KMS-11 (cell line): Measurements from ENCODE around the gene SLC10A7.
"Not testable (repeated sequence)": the region's sequence is repeated elsewhere in the genome, so short reads cannot be mapped to it uniquely, and the experiment has no call there.

Experiments
- H2AFZ ChIP-seq: fragments of 200-600 bp; sonication (generic); 2 replicates; pipeline ENCODE4 v1.6.1; 2016; ENCODE audit warnings: antibody characterized with exemption, mixed run types, low read depth
- H3K27ac ChIP-seq: fragments of 200-600 bp; sonication (generic); 2 replicates; pipeline ENCODE4 v1.6.1; 2016; ENCODE audit warnings: mild to moderate bottlenecking, mixed run types
- H3K27me3 ChIP-seq: fragments of 200-600 bp; sonication (generic); 2 replicates; pipeline ENCODE4 v1.6.1; 2017; ENCODE audit warnings: mild to moderate bottlenecking, low read depth, mixed run types, moderate library complexity; ENCODE audit not compliant: insufficient read depth
- H3K36me3 ChIP-seq: fragments of 200-600 bp; sonication (generic); 2 replicates; pipeline ENCODE4 v1.6.1; 2017; ENCODE audit warnings: mild to moderate bottlenecking, mixed run types; ENCODE audit not compliant: insufficient read depth
- H3K4me1 ChIP-seq: fragments of 200-600 bp; sonication (generic); 2 replicates; pipeline ENCODE4 v1.6.1; 2016; ENCODE audit warnings: mild to moderate bottlenecking, low read depth, mixed run types; ENCODE audit not compliant: poor library complexity, severe bottlenecking
- H3K4me2 ChIP-seq: fragments of 200-600 bp; sonication (generic); 2 replicates; pipeline ENCODE4 v1.7.0; 2016; ENCODE audit warnings: mild to moderate bottlenecking, mixed run types
- H3K4me3 ChIP-seq: fragments of 200-600 bp; sonication (generic); IDR thresholded peaks from 2 replicates; pipeline ENCODE4 v1.6.1; 2017; ENCODE audit warnings: low read depth, low read length, mixed read lengths; ENCODE audit not compliant: insufficient read depth
- H3K79me2 ChIP-seq: fragments of 200-600 bp; sonication (generic); 2 replicates; pipeline ENCODE4 v1.6.1; 2016; ENCODE audit warnings: low read depth, mixed run types; ENCODE audit not compliant: insufficient read depth
- H3K9ac ChIP-seq: fragments of 200-600 bp; sonication (generic); 2 replicates; pipeline ENCODE4 v1.6.1; 2016; ENCODE audit warnings: mild to moderate bottlenecking, mixed run types
- H4K20me1 ChIP-seq: fragments of 200-600 bp; sonication (generic); 2 replicates; pipeline ENCODE4 v1.6.1; 2016; ENCODE audit warnings: mild to moderate bottlenecking, mixed run types; ENCODE audit not compliant: insufficient read depth
- TF ChIP-seq, protein P1 (sequence below): fragments of 200-600 bp; sonication (generic); conservative IDR thresholded peaks from 2 replicates; pipeline ENCODE4 v1.6.1; 2017; ENCODE audit warnings: low read depth, mild to moderate bottlenecking, antibody characterized with exemption, low read length, moderate library complexity, mixed read lengths

The SLC10A7 gene

DNA sequence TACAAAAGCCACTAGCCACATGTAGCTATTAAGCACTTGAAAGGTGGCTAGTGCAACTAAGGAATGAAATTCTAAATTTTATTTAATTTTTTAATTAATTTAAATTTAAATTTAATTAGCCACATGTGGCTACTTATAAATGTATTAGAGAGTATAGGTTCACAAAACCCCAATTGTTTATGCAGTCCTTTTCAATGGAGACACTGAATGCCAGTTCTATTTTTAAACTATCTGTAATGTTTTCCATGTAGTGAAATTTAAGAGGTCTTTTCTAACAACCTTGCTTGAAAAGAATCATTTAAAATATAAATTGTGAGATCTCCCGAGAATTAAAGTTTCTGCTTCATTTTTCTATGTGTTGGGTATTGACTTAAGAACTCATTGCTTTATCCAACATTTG, 154.4 kb downstream of the SLC10A7 start:
- Histone ChIP-seq H3K4me1 (no peaks in the 10 kb centered on the region), H3K4me3 (no peak overlapping the region), H4K20me1 (no peaks in the 10 kb centered on the region), H3K27me3 (no peaks in the 10 kb centered on the region), H3K4me2 (no peak overlapping the region), H3K36me3 (no peaks in the 10 kb centered on the region), H2AFZ (no peak overlapping the region), H3K79me2 (no peaks in the 10 kb centered on the region), H3K27ac (no peak overlapping the region), H3K9ac (no peak overlapping the region)
- TF ChIP-seq, protein P1, sequence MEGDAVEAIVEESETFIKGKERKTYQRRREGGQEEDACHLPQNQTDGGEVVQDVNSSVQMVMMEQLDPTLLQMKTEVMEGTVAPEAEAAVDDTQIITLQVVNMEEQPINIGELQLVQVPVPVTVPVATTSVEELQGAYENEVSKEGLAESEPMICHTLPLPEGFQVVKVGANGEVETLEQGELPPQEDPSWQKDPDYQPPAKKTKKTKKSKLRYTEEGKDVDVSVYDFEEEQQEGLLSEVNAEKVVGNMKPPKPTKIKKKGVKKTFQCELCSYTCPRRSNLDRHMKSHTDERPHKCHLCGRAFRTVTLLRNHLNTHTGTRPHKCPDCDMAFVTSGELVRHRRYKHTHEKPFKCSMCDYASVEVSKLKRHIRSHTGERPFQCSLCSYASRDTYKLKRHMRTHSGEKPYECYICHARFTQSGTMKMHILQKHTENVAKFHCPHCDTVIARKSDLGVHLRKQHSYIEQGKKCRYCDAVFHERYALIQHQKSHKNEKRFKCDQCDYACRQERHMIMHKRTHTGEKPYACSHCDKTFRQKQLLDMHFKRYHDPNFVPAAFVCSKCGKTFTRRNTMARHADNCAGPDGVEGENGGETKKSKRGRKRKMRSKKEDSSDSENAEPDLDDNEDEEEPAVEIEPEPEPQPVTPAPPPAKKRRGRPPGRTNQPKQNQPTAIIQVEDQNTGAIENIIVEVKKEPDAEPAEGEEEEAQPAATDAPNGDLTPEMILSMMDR = no peak

DNA sequence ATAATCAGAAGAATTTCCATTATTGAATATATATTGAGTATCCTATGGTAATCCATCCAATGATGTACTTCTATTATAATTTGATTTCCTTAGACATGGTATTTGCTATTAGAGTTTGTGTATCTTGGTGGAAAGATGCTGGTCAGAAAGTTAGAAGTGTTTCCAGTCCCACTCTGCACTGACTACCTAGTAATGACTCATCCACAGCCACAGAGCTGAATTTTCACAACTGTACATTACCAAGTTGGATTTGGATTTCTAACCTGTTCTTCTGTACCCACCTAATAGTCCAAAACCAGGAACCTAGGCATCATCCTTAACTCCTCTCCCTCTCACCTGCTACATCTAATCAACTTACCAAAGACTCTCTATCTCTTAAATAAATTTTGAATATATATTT, 162.0 kb downstream of the SLC10A7 start:
- Histone ChIP-seq H3K79me2 (no peaks in the 10 kb centered on the region), H2AFZ (no peak overlapping the region), H3K9ac (no peak overlapping the region), H3K4me2 (no peak overlapping the region), H3K4me3 (no peak overlapping the region), H3K27me3 (no peaks in the 10 kb centered on the region), H4K20me1 (no peaks in the 10 kb centered on the region), H3K36me3 (no peaks in the 10 kb centered on the region), H3K4me1 (no peaks in the 10 kb centered on the region), H3K27ac (no peak overlapping the region)
- TF ChIP-seq, protein P1 = no peak

DNA sequence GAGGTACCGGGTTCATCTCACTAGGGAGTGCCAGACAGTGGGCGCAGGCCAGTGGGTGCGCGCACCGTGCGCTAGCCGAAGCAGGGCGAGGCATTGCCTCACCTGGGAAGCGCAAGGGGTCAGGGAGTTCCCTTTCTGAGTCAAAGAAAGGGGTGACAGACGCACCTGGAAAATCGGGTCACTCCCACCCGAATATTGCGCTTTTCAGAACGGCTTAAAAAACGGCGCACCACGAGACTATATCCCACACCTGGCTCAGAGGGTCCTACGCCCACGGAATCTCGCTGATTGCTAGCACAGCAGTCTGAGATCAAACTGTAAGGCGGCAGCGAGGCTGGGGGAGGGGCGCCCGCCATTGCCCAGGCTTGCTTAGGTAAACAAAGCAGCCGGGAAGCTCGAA, 171.6 kb downstream of the SLC10A7 start:
- not testable (repeated sequence) for H3K4me3 ChIP-seq, H2AFZ ChIP-seq, H3K79me2 ChIP-seq, H3K36me3 ChIP-seq, H4K20me1 ChIP-seq, H3K27me3 ChIP-seq, H3K4me2 ChIP-seq, H3K9ac ChIP-seq, H3K27ac ChIP-seq
- peaks cover 10% of the 10 kb centered on the region for H3K4me1 ChIP-seq

DNA sequence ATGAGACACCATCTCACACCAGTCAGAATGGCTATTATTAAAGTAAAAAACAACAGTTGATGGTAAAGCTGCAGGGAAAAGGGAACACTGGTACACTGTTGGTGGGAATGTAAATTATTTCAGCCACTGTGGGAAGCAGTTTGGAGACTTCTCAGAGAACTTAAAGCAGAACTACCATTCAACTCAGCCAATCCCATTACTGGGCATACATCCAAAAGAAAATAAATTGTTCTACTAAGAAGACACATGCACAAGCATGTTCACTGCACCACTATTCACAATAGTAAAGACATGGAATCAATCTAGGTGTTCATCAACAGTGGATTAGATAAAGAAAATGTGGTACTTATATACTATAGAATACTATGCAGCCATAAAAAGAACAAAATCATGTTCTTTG, 172.4 kb downstream of the SLC10A7 start:
- H3K27ac ChIP-seq = no peak overlapping the region

DNA sequence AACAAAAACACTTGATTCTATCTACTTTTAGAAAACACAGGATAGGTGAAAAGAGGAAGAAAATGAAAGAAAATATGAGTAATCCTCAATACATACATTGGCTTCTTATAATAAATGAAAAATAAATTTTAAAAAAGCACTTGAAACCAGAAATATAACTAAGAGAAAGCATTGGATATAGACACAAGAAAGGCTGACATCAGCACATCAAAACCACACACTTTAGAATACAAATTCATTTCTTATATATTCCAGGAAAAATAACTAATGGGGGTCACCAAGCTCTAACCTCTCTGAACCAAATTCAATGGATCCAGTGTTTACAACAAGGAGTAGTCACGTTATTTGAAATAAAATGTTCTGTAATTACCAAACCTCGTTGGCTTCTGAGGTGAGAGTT, 173.9 kb downstream of the SLC10A7 start:
- Histone ChIP-seq H3K36me3 (no peaks in the 10 kb centered on the region), H3K27ac (no peak overlapping the region), H3K79me2 (no peaks in the 10 kb centered on the region), H3K4me3 (no peak overlapping the region), H3K9ac (no peak overlapping the region), H3K27me3 (no peaks in the 10 kb centered on the region), H4K20me1 (no peaks in the 10 kb centered on the region), H2AFZ (no peak overlapping the region), H3K4me2 (no peak overlapping the region), H3K4me1 (peaks cover 17% of the 10 kb centered on the region)
- TF ChIP-seq, protein P1 = no peak

More for the DNA sequence above, 172.4 kb downstream of the SLC10A7 start:
- H3K27me3 ChIP-seq = no peaks in the 10 kb centered on the region
- no peaks in the 10 kb centered on the region for H3K79me2 ChIP-seq
- H3K36me3 ChIP-seq = no peaks in the 10 kb centered on the region
- no peak overlapping the region for H3K4me3 ChIP-seq
- TF ChIP-seq, protein P1 = no peak
- no peak overlapping the region for H3K4me2 ChIP-seq
- H3K9ac ChIP-seq = no peak overlapping the region
- no peak overlapping the region for H2AFZ ChIP-seq
- no peaks in the 10 kb centered on the region for H4K20me1 ChIP-seq
- H3K4me1 ChIP-seq = peaks cover 10% of the 10 kb centered on the region
